PC-3 (cell line): Measurements from ENCODE around the gene BACE2. TPM values are rescaled to one million over a fixed set of nuclear protein-coding genes. Genes with fewer than 3 reads are reported as not detected.

Experiments
- ATAC-seq: fragments of 200-7000 bp; cut with Tn5 transposase; 2 replicates; pipeline ENCODE4 v1.9.1; 2020; ENCODE audit warnings: mild to moderate bottlenecking, moderate library complexity
- BruUV-seq: library from RNA; stranded (reverse); fragments of 400-500 nt; replicated peaks from 2 replicates; lab custom pipeline; 2021; lab: Mats Ljungman, UMichigan
- CTCF ChIA-PET: fragments of 300-600 bp; sonication (Branson Sonifier 250); formaldehyde crosslinking; loops from one replicate; lab custom pipeline; 2022; ENCODE audit warnings: antibody characterized with exemption; lab: Charles Lee
- POLR2A ChIA-PET: fragments of 300-600 bp; sonication (Branson Sonifier 250); formaldehyde crosslinking; loops from one replicate; lab custom pipeline; 2022; ENCODE audit warnings: antibody characterized with exemption; ENCODE audit not compliant: unreplicated experiment; lab: Charles Lee
- DNase-seq: peaks from one replicate; pipeline ENCODE4 v3.0.0-alpha.2; 2015
- H2AFZ ChIP-seq: fragments of 300-600 bp; sonication (generic); 2 replicates; pipeline ENCODE4 v1.6.0; 2016; ENCODE audit warnings: antibody characterized with exemption, low read length
- H3F3A ChIP-seq: fragments of 300-600 bp; sonication (generic); one replicate; pipeline ENCODE4 v1.6.0; 2017; ENCODE audit warnings: antibody characterized with exemption, low read length, control low read depth, mild to moderate bottlenecking; ENCODE audit not compliant: unreplicated experiment
- H3K27ac ChIP-seq: fragments of 300-600 bp; sonication (generic); 2 replicates; pipeline ENCODE4 v1.5.1; 2016; ENCODE audit warnings: mild to moderate bottlenecking, low read length
- H3K27me3 ChIP-seq: fragments of 300-600 bp; sonication (generic); 2 replicates; pipeline ENCODE4 v1.6.1; 2016; ENCODE audit warnings: low read length, mixed read lengths
- H3K36me3 ChIP-seq: fragments of 300-600 bp; sonication (generic); 2 replicates; pipeline ENCODE4 v1.6.1; 2016; ENCODE audit warnings: low read depth, mixed run types, low read length, mixed read lengths
- H3K4me1 ChIP-seq: fragments of 300-600 bp; sonication (generic); 2 replicates; pipeline ENCODE4 v1.5.1; 2016; ENCODE audit warnings: low read length; ENCODE audit not compliant: insufficient read depth
- H3K4me2 ChIP-seq: fragments of 300-600 bp; sonication (generic); 2 replicates; pipeline ENCODE4 v1.6.0; 2016; ENCODE audit warnings: low read length
- H3K4me3 ChIP-seq: fragments of 300-600 bp; sonication (generic); 2 replicates; pipeline ENCODE4 v1.5.1; 2016; ENCODE audit warnings: mild to moderate bottlenecking, low read length, mixed read lengths
- H3K79me2 ChIP-seq: fragments of 300-600 bp; sonication (generic); 2 replicates; pipeline ENCODE4 v1.6.1; 2017; ENCODE audit warnings: low read length, mixed read lengths
- H3K9ac ChIP-seq: fragments of 300-600 bp; sonication (generic); 2 replicates; pipeline ENCODE4 v1.6.0; 2016; ENCODE audit warnings: mild to moderate bottlenecking, low read length
- H3K9me2 ChIP-seq: fragments of 300-600 bp; sonication (generic); replicated peaks from 2 replicates; pipeline ENCODE4 v1.6.1; 2016; ENCODE audit warnings: mixed run types, low read length, mixed read lengths
- H3K9me3 ChIP-seq: fragments of 300-600 bp; sonication (generic); 2 replicates; pipeline ENCODE4 v1.6.1; 2016; ENCODE audit warnings: low read length, mixed read lengths
- H4K20me1 ChIP-seq: fragments of 300-600 bp; sonication (generic); 2 replicates; pipeline ENCODE4 v1.6.1; 2016; ENCODE audit warnings: low read length, mixed read lengths
- CTCF ChIP-seq: fragments of 300-600 bp; sonication (generic); conservative IDR thresholded peaks from 2 replicates; pipeline ENCODE4 v1.5.1; 2017; ENCODE audit warnings: antibody characterized with exemption, low read depth, mild to moderate bottlenecking, low read length
- EZH2 ChIP-seq: fragments of 300-600 bp; sonication (generic); IDR thresholded peaks from one replicate; pipeline ENCODE4 v1.6.1; 2017; ENCODE audit warnings: antibody characterized with exemption, mild to moderate bottlenecking, low read length; ENCODE audit not compliant: unreplicated experiment
- EZH2phosphoT487 ChIP-seq: fragments of 300-600 bp; sonication (generic); IDR thresholded peaks from 2 replicates; pipeline ENCODE4 v1.6.1; 2018; ENCODE audit warnings: mild to moderate bottlenecking, antibody characterized with exemption, low read length, borderline replicate concordance
- intact Hi-C: fragments of 100-400 bp; cut with micrococcal nuclease; formaldehyde crosslinking; loops from 2 replicates; pipeline ENCODE4 v1.9.0; 2023
- total RNA-seq: library from RNA; depleted of rRNA; stranded (reverse); fragments of >200 nt; gene quantifications from 2 replicates; pipeline ENCODE4 v1.2.3, GENCODE V29; 2014

BACE2 gene
- total RNA-seq, 1 experiment from 2014 or later, result 89.2 TPM

GRCh38 chr21:41267346-41267745 is 99.4 kb downstream of the BACE2 start:
- POLR2A ChIA-PET, result no interaction called here
- intact Hi-C loops, result no loop called here
- Histone ChIP-seq H3K9me3 (no peaks in the 10 kb centered on the region), H2AFZ (no peak overlapping the region), H3K4me1 (no peaks in the 10 kb centered on the region), H4K20me1 (no peaks in the 10 kb centered on the region), H3K79me2 (no peaks in the 10 kb centered on the region), H3K36me3 (peaks cover 17% of the 10 kb centered on the region), H3F3A (no peaks in the 10 kb centered on the region), H3K27me3 (no peaks in the 10 kb centered on the region), H3K4me2 (no peak overlapping the region), H3K9ac (no peak overlapping the region), H3K4me3 (no peak overlapping the region), H3K9me2 (no peaks in the 10 kb centered on the region), H3K27ac (no peak overlapping the region)
- ATAC-seq, result no peak
- DNase-seq, result no peak
- TF ChIP-seq EZH2phosphoT487, result no peak
- no peak for TF ChIP-seq CTCF
- TF ChIP-seq EZH2, result no peak
- no TSS peak for BruUV-seq
- CTCF ChIA-PET, result no interaction called here

GRCh38 chr21:41269535-41269934 is 101.6 kb downstream of the BACE2 start:
- Histone ChIP-seq H3K79me2 (no peaks in the 10 kb centered on the region), H2AFZ (no peak overlapping the region), H3K9me3 (no peaks in the 10 kb centered on the region), H3K4me1 (no peaks in the 10 kb centered on the region), H3K9ac (no peak overlapping the region), H3F3A (no peaks in the 10 kb centered on the region), H3K4me2 (no peak overlapping the region), H4K20me1 (no peaks in the 10 kb centered on the region), H3K27me3 (no peaks in the 10 kb centered on the region), H3K4me3 (no peak overlapping the region), H3K9me2 (no peaks in the 10 kb centered on the region), H3K36me3 (peaks cover 10% of the 10 kb centered on the region; the same call in 1 of the 2 replicates), H3K27ac (no peak overlapping the region)
- ATAC-seq, result no peak
- BruUV-seq, result no TSS peak
- ChIA-PET POLR2A (no interaction called here), CTCF (no interaction called here)
- intact Hi-C loops, result no loop called here
- TF ChIP-seq EZH2 (no peak), EZH2phosphoT487 (no peak), CTCF (no peak)
- no peak for DNase-seq

- H3K9me3 ChIP-seq, result no peaks in the 10 kb centered on the region
- BruUV-seq, result no TSS peak
- no peaks in the 10 kb centered on the region for H3K79me2 ChIP-seq
- ATAC-seq, result no peak
- intact Hi-C loops, result no loop called here
- ChIA-PET CTCF (no interaction called here), POLR2A (no interaction called here)
- H3K27me3 ChIP-seq, result no peaks in the 10 kb centered on the region
- no peaks in the 10 kb centered on the region; the same call in 1 of the 2 replicates for H3K36me3 ChIP-seq
- no peaks in the 10 kb centered on the region for H3F3A ChIP-seq
- H3K27ac ChIP-seq, result no peak overlapping the region
- H3K9me2 ChIP-seq, result no peaks in the 10 kb centered on the region
- no peak for TF ChIP-seq CTCF
- TF ChIP-seq EZH2, result no peak
- no peak for TF ChIP-seq EZH2phosphoT487
- no peaks in the 10 kb centered on the region for H3K4me1 ChIP-seq
- no peaks in the 10 kb centered on the region for H4K20me1 ChIP-seq
- H3K4me2 ChIP-seq, result no peak overlapping the region
- H3K4me3 ChIP-seq, result no peak overlapping the region
- DNase-seq, result no peak
- no peak overlapping the region for H2AFZ ChIP-seq
- H3K9ac ChIP-seq, result no peak overlapping the region
Observed at GRCh38 chr21:41277196-41277595, 109.2 kb downstream of the BACE2 start.
